IPS-18c (cell line): Measurements from ENCODE around the gene STRADB.
"Not testable (repeated sequence)": the region's sequence is repeated elsewhere in the genome, so short reads cannot be mapped to it uniquely, and the experiment has no call there.

Experiments used
- H3K4me3 ChIP-seq: 2 replicates; pipeline ENCODE4 v1.7.0; 2013; ENCODE audit warnings: low read depth, mild to moderate bottlenecking, low read length, moderate library complexity; ENCODE audit not compliant: insufficient read depth
- H3K9me3 ChIP-seq: one replicate; pipeline ENCODE4 v1.6.1; 2013; ENCODE audit warnings: mild to moderate bottlenecking, low read length, moderate library complexity; ENCODE audit not compliant: control insufficient read depth, insufficient read depth

The STRADB gene

GRCh38 chr2:201450954-201451291 lies 617 bp upstream of the STRADB start:
- Histone ChIP-seq H3K4me3 (peak overlapping the region; percentile 80), H3K9me3 (no peaks in the 10 kb centered on the region)

GRCh38 chr2:201452058-201452921 lies 750 bp downstream of the STRADB start:
- H3K4me3 ChIP-seq = peak overlapping the region; percentile 80
- H3K9me3 ChIP-seq = no peaks in the 10 kb centered on the region

GRCh38 chr2:201452922-201453643 lies 1.5 kb downstream of the STRADB start:
- H3K9me3 ChIP-seq = no peaks in the 10 kb centered on the region
- peak overlapping the region; percentile 80; the same call in 1 of the 2 replicates for H3K4me3 ChIP-seq

- no peaks in the 10 kb centered on the region for H3K9me3 ChIP-seq
- H3K4me3 ChIP-seq = no peak overlapping the region
Measured at GRCh38 chr2:201458381-201458780, 6.8 kb downstream of the STRADB start.

- Histone ChIP-seq H3K4me3 (no peak overlapping the region), H3K9me3 (no peaks in the 10 kb centered on the region)
Measured at GRCh38 chr2:201460532-201460931, 9.0 kb downstream of the STRADB start.

GRCh38 chr2:201464547-201464946 lies 13.0 kb downstream of the STRADB start:
- H3K9me3 ChIP-seq = no peaks in the 10 kb centered on the region
- H3K4me3 ChIP-seq = no peak overlapping the region

GRCh38 chr2:201465524-201465971 lies 14.0 kb downstream of the STRADB start:
- Histone ChIP-seq H3K9me3 (no peaks in the 10 kb centered on the region), H3K4me3 (no peak overlapping the region)

GRCh38 chr2:201466050-201466675 lies 14.6 kb downstream of the STRADB start:
- no peak overlapping the region for H3K4me3 ChIP-seq
- H3K9me3 ChIP-seq = no peaks in the 10 kb centered on the region

- no peak overlapping the region for H3K4me3 ChIP-seq
Measured at GRCh38 chr2:201467666-201468065, 16.1 kb downstream of the STRADB start.

GRCh38 chr2:201470821-201471731 lies 19.5 kb downstream of the STRADB start:
- H3K4me3 ChIP-seq = no peak overlapping the region
- H3K9me3 ChIP-seq = no peaks in the 10 kb centered on the region

More at GRCh38 chr2:201467666-201468065, 16.1 kb downstream of the STRADB start:
- no peaks in the 10 kb centered on the region for H3K9me3 ChIP-seq

GRCh38 chr2:201471732-201472393 lies 20.3 kb downstream of the STRADB start:
- H3K4me3 ChIP-seq = no peak overlapping the region
- no peaks in the 10 kb centered on the region for H3K9me3 ChIP-seq

- Histone ChIP-seq H3K9me3 (no peaks in the 10 kb centered on the region), H3K4me3 (no peak overlapping the region)
Measured at GRCh38 chr2:201472411-201472810, 20.9 kb downstream of the STRADB start.

- no peaks in the 10 kb centered on the region for H3K9me3 ChIP-seq
- H3K4me3 ChIP-seq = no peak overlapping the region
Measured at GRCh38 chr2:201482543-201482942, 31.0 kb downstream of the STRADB start.

GRCh38 chr2:201483342-201483741 lies 31.8 kb downstream of the STRADB start:
- Histone ChIP-seq H3K4me3 (no peak overlapping the region), H3K9me3 (no peaks in the 10 kb centered on the region)

- not testable (repeated sequence) for H3K9me3 ChIP-seq, H3K4me3 ChIP-seq
Measured at GRCh38 chr2:201483758-201484157, 32.2 kb downstream of the STRADB start.

- Histone ChIP-seq H3K9me3 (no peaks in the 10 kb centered on the region), H3K4me3 (no peak overlapping the region)
Measured at GRCh38 chr2:201484805-201485204, 33.3 kb downstream of the STRADB start.
